Left lung (tissue), 10 donors: ENCODE results near the gene GSN. TPM values are rescaled to one million over a fixed set of nuclear protein-coding genes. Genes with fewer than 3 reads are reported as not detected.

Source experiments
- ATAC-seq: fragments of 200-7000 bp; cut with Tn5 transposase; one replicate; pipeline ENCODE4 v1.9.1; 2020; ENCODE audit warnings: moderate library complexity
- DNase-seq, 4 donors: peaks; one replicate each; pipeline ENCODE4 v3.0.0-alpha.2; 2013 to 2020
- H3K27ac ChIP-seq, 2 donors: fragments of 200-600 bp; sonication (generic) in 1 of 2; one replicate each; pipeline versions ENCODE4 v1.5.0 to v1.8.0; 2020 to 2021
- H3K27me3 ChIP-seq, 2 donors: fragments of 200-600 bp; sonication (generic) in 1 of 2; one replicate each; pipeline versions ENCODE4 v1.5.0 to v1.8.0; 2020 to 2021
- H3K36me3 ChIP-seq, 2 donors: fragments of 200-600 bp; sonication (generic) in 1 of 2; one replicate each; pipeline versions ENCODE4 v1.5.0 to v1.8.0; 2020 to 2021
- H3K4me1 ChIP-seq, 2 donors: fragments of 200-600 bp; one replicate each; pipeline ENCODE4 v1.8.0; 2021
- H3K4me3 ChIP-seq, 2 donors: fragments of 200-600 bp; sonication (generic) in 1 of 2; one replicate each; pipeline versions ENCODE4 v1.5.0 to v1.8.0; 2020 to 2021; ENCODE audit warnings: mild to moderate bottlenecking in 1 of 2
- H3K9me3 ChIP-seq, 2 donors: fragments of 200-600 bp; sonication (generic) in 1 of 2; one replicate each; pipeline versions ENCODE4 v1.5.0 to v1.8.0; 2020 to 2021
- CTCF ChIP-seq, 2 donors: fragments of 200-600 bp; sonication (generic) in 1 of 2; IDR thresholded peaks; one replicate each; pipeline versions ENCODE4 v1.5.0 to v1.8.0; 2021; ENCODE audit warnings: antibody characterized with exemption in 2 of 2
- intact Hi-C, 2 donors: fragments of 100-400 bp; cut with DNase I; formaldehyde crosslinking; loops; one replicate each; pipeline versions ENCODE4 v1.11.2 to v1.14.2; 2022
- polyA plus RNA-seq, 6 donors: library from polyadenylated mRNA; unstranded; fragments of 120-200 nt; gene quantifications; one replicate each; pipeline ENCODE4 v1.2.1, GENCODE V29; 2013; ENCODE audit not compliant: insufficient read length in 6 of 6
- total RNA-seq, 2 donors: library from RNA; stranded (reverse); fragmentation: NEBNext Ultra II Directional; extraction: Animal tissue kit (Norgen Biotek cat#: 25700); gene quantifications; one replicate each; pipeline ENCODE4 v1.2.1, GENCODE V29; 2021
- donor health status: DM: no; HTN: yes; CAD: no.
- donor health status: DM: no; HTN: no; CAD: no.

Gene GSN
- total and polyA plus RNA-seq, 8 donors = 43.0 to 485 (median 54.9) TPM

- peak overlapping the region; percentile 86 to 91 for H3K27ac ChIP-seq
- no peaks in the 10 kb centered on the region for H3K27me3 ChIP-seq
- H3K4me1 ChIP-seq = peaks cover 75 to 80% of the 10 kb centered on the region in 2 donors
- intact Hi-C loops = no loop called here
- H3K4me3 ChIP-seq = no peak overlapping the region
- ATAC-seq (no peak), DNase-seq (no peak)
- H3K36me3 ChIP-seq = no peaks in the 10 kb centered on the region
- TF ChIP-seq CTCF (IDR thresholded peaks at IDR 0.05) = no peak
- no peaks in the 10 kb centered on the region for H3K9me3 ChIP-seq
Observed at GRCh38 chr9:121279776-121280388, 11.9 kb downstream of the GSN start.

DNA sequence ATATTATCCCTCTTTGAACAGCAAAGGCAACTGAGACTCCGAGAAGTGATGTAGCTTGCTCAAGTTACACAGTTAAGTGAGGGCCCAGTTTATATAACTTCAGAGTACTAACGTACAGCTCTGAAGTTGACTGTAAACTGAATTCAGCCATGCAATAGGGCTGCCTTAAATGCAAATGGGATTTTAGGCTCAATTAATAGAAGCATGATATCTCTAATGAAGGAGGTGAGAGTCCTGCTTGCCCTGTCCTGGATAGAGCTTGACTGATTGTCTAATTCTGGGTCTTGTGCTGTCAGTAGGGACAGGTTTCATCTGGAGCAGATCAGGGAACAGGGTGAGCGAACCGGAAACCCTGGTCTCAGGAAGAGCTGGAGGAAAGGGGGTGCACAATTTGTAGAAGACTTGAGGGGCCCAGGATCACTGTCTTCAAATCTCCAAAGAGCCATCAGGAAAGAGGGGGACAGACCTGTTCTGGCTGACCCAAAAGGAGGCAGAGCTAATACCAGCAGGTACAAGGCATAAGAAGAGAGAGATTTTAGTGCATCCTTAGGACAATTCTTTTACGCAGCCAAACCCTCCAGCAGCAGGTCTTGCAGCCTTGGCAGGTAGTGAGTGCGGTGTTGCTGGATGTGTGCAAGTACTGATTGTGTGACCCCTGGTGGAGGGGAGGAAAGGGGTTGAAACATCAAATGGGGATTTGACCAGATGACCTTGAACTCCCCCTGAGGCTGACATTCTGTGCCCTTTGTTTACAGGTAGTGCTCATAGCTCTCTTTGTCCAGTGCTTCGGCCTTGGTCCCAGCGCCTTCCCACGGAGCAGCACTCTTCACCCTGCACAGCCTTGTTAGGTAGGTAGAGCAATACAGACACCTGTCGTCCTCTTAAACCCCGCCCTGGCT, 13.0 kb downstream of the GSN start:
- Histone ChIP-seq H3K4me1 (peaks cover 86 to 91% of the 10 kb centered on the region in 2 donors), H3K36me3 (no peaks in the 10 kb centered on the region), H3K27ac (peak overlapping the region; percentile 86 to 91), H3K9me3 (no peaks in the 10 kb centered on the region), H3K27me3 (no peaks in the 10 kb centered on the region), H3K4me3 (no peak overlapping the region)
- no peak for TF ChIP-seq CTCF (IDR thresholded peaks at IDR 0.05)
- DNase-seq (no peak), ATAC-seq (no peak)
- intact Hi-C loops = no loop called here

GRCh38 chr9:121281614-121282276, 13.8 kb downstream of the GSN start:
- Histone ChIP-seq H3K4me3 (no peak overlapping the region), H3K4me1 (peaks cover 93 to 99% of the 10 kb centered on the region in 2 donors), H3K36me3 (no peaks in the 10 kb centered on the region), H3K27me3 (no peaks in the 10 kb centered on the region), H3K9me3 (no peaks in the 10 kb centered on the region), H3K27ac (peak overlapping the region; percentile 86 to 91)
- intact Hi-C loops = no loop called here
- no peak for TF ChIP-seq CTCF (IDR thresholded peaks at IDR 0.05)
- DNase-seq = peak in 3 of 4 donors; percentile 21 to 89 (median 88)
- peak; percentile 58 for ATAC-seq

- H3K9me3 ChIP-seq = no peaks in the 10 kb centered on the region
- H3K4me3 ChIP-seq = no peak overlapping the region
- ATAC-seq (peak; percentile 0), DNase-seq (peak in 2 of 4 donors; percentile 30 to 77)
- TF ChIP-seq CTCF (IDR thresholded peaks at IDR 0.05) = no peak
- no peaks in the 10 kb centered on the region for H3K36me3 ChIP-seq
- intact Hi-C loops = no loop called here
- peak overlapping the region; percentile 86 to 91 for H3K27ac ChIP-seq
- peaks cover 94 to 100% of the 10 kb centered on the region in 2 donors for H3K4me1 ChIP-seq
- H3K27me3 ChIP-seq = no peaks in the 10 kb centered on the region
Observed at GRCh38 chr9:121282277-121283079, 14.5 kb downstream of the GSN start.
